Large intestine (tissue), 3 donors: ENCODE measurements around the gene TIRAP. TPM values are rescaled to one million over a fixed set of nuclear protein-coding genes. Genes with fewer than 3 reads are reported as not detected.

Experiments
- DNase-seq, 2 donors: peaks; one replicate each; pipeline versions ENCODE4 v3.0.0 to v3.0.0-alpha.2; 2013
- H3K27ac ChIP-seq: one replicate; pipeline ENCODE4 v1.5.1; 2013; ENCODE audit warnings: low read length
- H3K27me3 ChIP-seq: 2 replicates; pipeline ENCODE4 v1.6.1; 2013; ENCODE audit warnings: low read length; ENCODE audit not compliant: control insufficient read depth, insufficient read depth
- H3K36me3 ChIP-seq: 2 replicates; pipeline ENCODE4 v1.6.1; 2013; ENCODE audit warnings: low read length; ENCODE audit not compliant: control insufficient read depth, insufficient read depth
- H3K4me1 ChIP-seq: one replicate; pipeline ENCODE4 v1.6.1; 2013; ENCODE audit warnings: low read length; ENCODE audit not compliant: control insufficient read depth, insufficient read depth
- H3K4me3 ChIP-seq: one replicate; pipeline ENCODE4 v1.5.1; 2013; ENCODE audit warnings: low read length
- H3K9me3 ChIP-seq: one replicate; pipeline ENCODE4 v1.6.1; 2013; ENCODE audit warnings: mild to moderate bottlenecking, low read depth, low read length, moderate library complexity; ENCODE audit not compliant: control insufficient read depth
- WGBS: methylation state at CpG from one replicate; pipeline ENCODE4 v1.1.5; 2013; ENCODE audit warnings: low lambda C conversion rate; ENCODE audit not compliant: insufficient coverage; 5-methylcytosine and 5-hydroxymethylcytosine counted together
- polyA plus RNA-seq: library from polyadenylated mRNA; unstranded; fragments of 120-200 nt; gene quantifications from one replicate; pipeline ENCODE4 v1.2.1, GENCODE V29; 2013

Gene TIRAP
- polyA plus RNA-seq, 1 donor, result 13.2 TPM

GRCh38 chr11:126340960-126341606 is 58.2 kb downstream of the TIRAP start:
- WGBS, result no CpG with 5 or more reads among the region's 7 CpGs
- Histone ChIP-seq H3K27ac (no peak overlapping the region), H3K27me3 (no peaks in the 10 kb centered on the region), H3K36me3 (peaks cover 61% of the 10 kb centered on the region), H3K4me3 (no peak overlapping the region), H3K9me3 (no peaks in the 10 kb centered on the region), H3K4me1 (no peaks in the 10 kb centered on the region)
- no peak for DNase-seq

GRCh38 chr11:126341760-126342161 is 58.9 kb downstream of the TIRAP start:
- Histone ChIP-seq H3K36me3 (peaks cover 57% of the 10 kb centered on the region), H3K9me3 (no peaks in the 10 kb centered on the region), H3K27me3 (no peaks in the 10 kb centered on the region), H3K27ac (no peak overlapping the region), H3K4me3 (no peak overlapping the region), H3K4me1 (no peaks in the 10 kb centered on the region)
- DNase-seq, result peak in 1 of 2 donors; percentile 42
- no CpG with 5 or more reads among the region's 3 CpGs for WGBS

GRCh38 chr11:126343051-126343450 is 60.2 kb downstream of the TIRAP start:
- no peaks in the 10 kb centered on the region for H3K4me1 ChIP-seq
- H3K9me3 ChIP-seq, result no peaks in the 10 kb centered on the region
- H3K27ac ChIP-seq, result no peak overlapping the region
- WGBS, result no CpG with 5 or more reads among the region's 16 CpGs
- no peak overlapping the region for H3K4me3 ChIP-seq
- DNase-seq, result no peak
- H3K27me3 ChIP-seq, result no peaks in the 10 kb centered on the region
- H3K36me3 ChIP-seq, result peaks cover 54% of the 10 kb centered on the region

Other genes starting within 250 kb of the TIRAP start
- gene CDON, start 220.2 kb upstream of the TIRAP start, polyA plus RNA-seq, result 22.8 TPM
- gene RPUSD4, start 71.4 kb upstream of the TIRAP start, polyA plus RNA-seq, result 38.8 TPM
- gene FAM118B, start 71.3 kb upstream of the TIRAP start, polyA plus RNA-seq, result 26.8 TPM
- 74.8 TPM for gene SRPRA, start 14.2 kb upstream of the TIRAP start, polyA plus RNA-seq
- gene FOXRED1, start 13.9 kb upstream of the TIRAP start, polyA plus RNA-seq, result 39.4 TPM
- 10.6 TPM for gene DCPS, start 21.0 kb downstream of the TIRAP start, polyA plus RNA-seq
- 20.4 TPM for gene ST3GAL4, start 72.6 kb downstream of the TIRAP start, polyA plus RNA-seq